Stimulated activated CD8-positive, alpha-beta memory T cell treated with anti-CD3 and anti-CD28 coated beads, Interleukin-7, amount 100 ng/mL, for 24 hours (primary cell): ENCODE data around the gene RNF38.
"Not testable (repeated sequence)": the region's sequence is repeated elsewhere in the genome, so short reads cannot be mapped to it uniquely, and the experiment has no call there.

ENCODE experiments used
- DNase-seq: peaks from one replicate; pipeline ENCODE4 v3.0.0-alpha.2; 2020; ENCODE audit warnings: low read depth

The RNF38 gene

GRCh38 chr9:36399980-36400331 lies at the start of gene RNF38:
RNF38 (minus strand) TSS chr9:36400269; CDS start chr9:36400108, 161 bp downstream.
- no peak for DNase-seq

GRCh38 chr9:36448555-36448954 lies 48.5 kb upstream of the RNF38 start:
- not testable (repeated sequence) for DNase-seq

- DNase-seq, result no peak
These were observed 47.9 kb upstream of the RNF38 start for GRCh38 chr9:36448017-36448416.

GRCh38 chr9:36446678-36447077 lies 46.6 kb upstream of the RNF38 start:
- not testable (repeated sequence) for DNase-seq

GRCh38 chr9:36445800-36446361 lies 45.8 kb upstream of the RNF38 start:
- DNase-seq, result no peak

- DNase-seq, result no peak
These were observed 44.1 kb upstream of the RNF38 start for GRCh38 chr9:36444203-36444602.

- DNase-seq, result no peak
These were observed 43.5 kb upstream of the RNF38 start for GRCh38 chr9:36443581-36443980.

- DNase-seq, result no peak
These were observed 42.6 kb upstream of the RNF38 start for GRCh38 chr9:36442710-36443109.

- DNase-seq, result no peak
These were observed 41.9 kb upstream of the RNF38 start for GRCh38 chr9:36441966-36442365.

- no peak for DNase-seq
These were observed 38.6 kb upstream of the RNF38 start for GRCh38 chr9:36438536-36439236.

- no peak for DNase-seq
These were observed 37.7 kb upstream of the RNF38 start for GRCh38 chr9:36437790-36438189.

GRCh38 chr9:36436909-36437308 lies 36.8 kb upstream of the RNF38 start:
- DNase-seq, result no peak

GRCh38 chr9:36433386-36433785 lies 33.3 kb upstream of the RNF38 start:
- DNase-seq, result no peak

- no peak for DNase-seq
These were observed 31.0 kb upstream of the RNF38 start for GRCh38 chr9:36431078-36431477.

- no peak for DNase-seq
These were observed 26.9 kb upstream of the RNF38 start for GRCh38 chr9:36426945-36427344.

GRCh38 chr9:36426348-36426747 lies 26.3 kb upstream of the RNF38 start:
- DNase-seq, result no peak

- DNase-seq, result no peak
These were observed 24.4 kb upstream of the RNF38 start for GRCh38 chr9:36424289-36425055.

GRCh38 chr9:36423206-36423605 lies 23.1 kb upstream of the RNF38 start:
- no peak for DNase-seq

GRCh38 chr9:36416890-36417289 lies 16.8 kb upstream of the RNF38 start:
- DNase-seq, result no peak

- DNase-seq, result no peak
These were observed 15.9 kb upstream of the RNF38 start for GRCh38 chr9:36415822-36416525.

- not testable (repeated sequence) for DNase-seq
These were observed 11.3 kb upstream of the RNF38 start for GRCh38 chr9:36411410-36411809.

GRCh38 chr9:36409076-36409475 lies 9.0 kb upstream of the RNF38 start:
- DNase-seq, result not testable (repeated sequence)
